HCT116 (cell line): ENCODE measurements around the gene ETS2. TPM values are rescaled to one million over a fixed set of nuclear protein-coding genes. Genes with fewer than 3 reads are reported as not detected.

Source experiments
- ATAC-seq: fragments of 200-7000 bp; cut with Tn5 transposase; 2 replicates; pipeline ENCODE4 v1.9.1; 2020; ENCODE audit warnings: mild to moderate bottlenecking, moderate library complexity
- BruUV-seq: library from RNA; stranded (reverse); fragments of 400-500 nt; replicated peaks from 2 replicates; lab custom pipeline; 2021; lab: Mats Ljungman, UMichigan
- CTCF ChIA-PET: fragments of 300-600 bp; sonication (Branson Sonifier 250); formaldehyde crosslinking; loops from one replicate; lab custom pipeline; 2021; ENCODE audit warnings: antibody characterized with exemption; lab: Charles Lee
- POLR2A ChIA-PET: fragments of 300-600, 350-600 bp; sonication (Branson Sonifier 250); formaldehyde crosslinking; loops from one replicate; lab custom pipeline; 2021; ENCODE audit warnings: antibody characterized with exemption; lab: Charles Lee
- RAD21 ChIA-PET, 2 experiments: fragments of 300-600 bp; sonication (Branson Sonifier 250); formaldehyde crosslinking; loops; one replicate each; lab custom pipeline; 2023; ENCODE audit warnings: low total read pairs in 2 of 2; ENCODE audit not compliant: uncharacterized antibody in 2 of 2, unreplicated experiment in 2 of 2, low non-redundant PET in 1 of 2; lab: Charles Lee
- DNase-seq: peaks from one replicate; pipeline ENCODE4 v3.0.0-alpha.2; 2010; ENCODE audit warnings: low read depth, low spot score
- H2AFZ ChIP-seq: fragments of 200-600 bp; shearing (Covaris generic), sonication (generic); 2 replicates; pipeline ENCODE4 v1.6.1; 2017; ENCODE audit warnings: low read depth, mixed run types, mixed read lengths, antibody characterized with exemption, low read length; ENCODE audit not compliant: poor library complexity, severe bottlenecking
- H3K27ac ChIP-seq: 2 replicates; pipeline ENCODE4 v1.5.1; 2012; ENCODE audit warnings: low read depth, low read length
- H3K27me3 ChIP-seq: fragments of 200-600 bp; sonication (generic); 2 replicates; pipeline ENCODE4 v1.6.1; 2016; ENCODE audit warnings: mixed run types, low read length, mixed read lengths; ENCODE audit not compliant: insufficient read depth
- H3K36me3 ChIP-seq, 2 experiments: fragments of 200-500 bp in 1 of 2; fragments of 200-600 bp in 1 of 2; sonication (Bioruptor generic) in 1 of 2; sonication (generic) in 1 of 2; 2 replicates each; pipeline versions ENCODE4 v1.5.1 to v1.6.1; 2014 to 2016; ENCODE audit warnings: low read length in 2 of 2, inconsistent platforms in 1 of 2, mixed read lengths in 1 of 2, mixed run types in 1 of 2; ENCODE audit not compliant: insufficient read depth in 2 of 2, control insufficient read depth in 1 of 2
- H3K4me1 ChIP-seq, 2 experiments: fragments of 200-600 bp in 1 of 2; sonication (generic) in 1 of 2; 2 replicates each; pipeline versions ENCODE4 v1.5.1 to v1.6.1; 2012 to 2017; ENCODE audit warnings: low read length in 2 of 2, inconsistent platforms in 1 of 2, mild to moderate bottlenecking in 1 of 2, mixed read lengths in 1 of 2, mixed run types in 1 of 2, moderate library complexity in 1 of 2; ENCODE audit not compliant: insufficient read depth in 2 of 2, control insufficient read depth in 1 of 2
- H3K4me2 ChIP-seq: fragments of 200-600 bp; sonication (generic); 2 replicates; pipeline ENCODE4 v1.6.1; 2017; ENCODE audit warnings: mixed run types, low read length, mixed read lengths
- H3K4me3 ChIP-seq, 2 experiments: fragments of 200-600 bp in 1 of 2; sonication (generic) in 1 of 2; replicated peaks in 1 of 2; 2 replicates each; pipeline ENCODE4 v1.5.1; 2011 to 2016; ENCODE audit warnings: low read length in 2 of 2, control low read depth in 1 of 2, low read depth in 1 of 2, mild to moderate bottlenecking in 1 of 2, mixed read lengths in 1 of 2, mixed run types in 1 of 2
- H3K79me2 ChIP-seq: fragments of 200-600 bp; sonication (generic); 2 replicates; pipeline ENCODE4 v1.6.1; 2017; ENCODE audit warnings: mild to moderate bottlenecking, mixed run types, low read length, moderate library complexity, mixed read lengths; ENCODE audit not compliant: insufficient read depth
- H3K9ac ChIP-seq: fragments of 200-600 bp; sonication (generic); 2 replicates; pipeline ENCODE4 v1.6.1; 2016; ENCODE audit warnings: low read length, mixed read lengths
- H3K9me2 ChIP-seq: fragments of 200-600 bp; sonication (generic), shearing (Covaris generic); 2 replicates; pipeline ENCODE4 v1.6.1; 2017; ENCODE audit warnings: mixed run types, mild to moderate bottlenecking, moderate library complexity; ENCODE audit not compliant: insufficient read depth
- H3K9me3 ChIP-seq, 2 experiments: fragments of 200-500 bp in 1 of 2; fragments of 200-600 bp in 1 of 2; sonication (Bioruptor generic) in 1 of 2; sonication (generic) in 1 of 2; 2 replicates each; pipeline ENCODE4 v1.6.1; 2014 to 2017; ENCODE audit warnings: low read length in 2 of 2, mixed read lengths in 2 of 2, inconsistent platforms in 1 of 2, low read depth in 1 of 2, mild to moderate bottlenecking in 1 of 2, mixed run types in 1 of 2, moderate library complexity in 1 of 2; ENCODE audit not compliant: control insufficient read depth in 1 of 2, insufficient read depth in 1 of 2
- H4K20me1 ChIP-seq: fragments of 200-600 bp; sonication (generic), shearing (Covaris generic); 2 replicates; pipeline ENCODE4 v1.6.1; 2017; ENCODE audit warnings: mixed run types, mild to moderate bottlenecking, moderate library complexity; ENCODE audit not compliant: insufficient read depth
- CEBPB ChIP-seq: IDR thresholded peaks from 2 replicates; pipeline ENCODE4 v1.6.1; 2012; ENCODE audit warnings: low read depth
- FOSL1 ChIP-seq: IDR thresholded peaks from 2 replicates; pipeline ENCODE4 v1.6.1; 2012; ENCODE audit warnings: low read depth
- POLR2A ChIP-seq: IDR thresholded peaks from 2 replicates; pipeline ENCODE4 v1.7.0; 2011; ENCODE audit warnings: borderline replicate concordance; ENCODE audit not compliant: insufficient read depth, insufficient read length; ENCODE audit errors: extremely low read depth
- SRF ChIP-seq: IDR thresholded peaks from 2 replicates; pipeline ENCODE4 v1.6.1; 2012; ENCODE audit warnings: low read depth
- intact Hi-C: fragments of 100-400 bp; cut with micrococcal nuclease; formaldehyde crosslinking; loops from 2 replicates; pipeline ENCODE4 v1.10.0; 2022
- total RNA-seq: library from RNA; stranded (reverse); gene quantifications from one replicate; pipeline ENCODE4 v1.2.1, GENCODE V29; 2021; ENCODE audit not compliant: unreplicated experiment
- TF ChIP-seq, protein P1 (sequence below): IDR thresholded peaks from 2 replicates; pipeline ENCODE4 v1.6.1; 2012; ENCODE audit warnings: low read depth

The ETS2 gene
- total RNA-seq, 1 experiment from 2014 or later: 32.9 TPM

DNA sequence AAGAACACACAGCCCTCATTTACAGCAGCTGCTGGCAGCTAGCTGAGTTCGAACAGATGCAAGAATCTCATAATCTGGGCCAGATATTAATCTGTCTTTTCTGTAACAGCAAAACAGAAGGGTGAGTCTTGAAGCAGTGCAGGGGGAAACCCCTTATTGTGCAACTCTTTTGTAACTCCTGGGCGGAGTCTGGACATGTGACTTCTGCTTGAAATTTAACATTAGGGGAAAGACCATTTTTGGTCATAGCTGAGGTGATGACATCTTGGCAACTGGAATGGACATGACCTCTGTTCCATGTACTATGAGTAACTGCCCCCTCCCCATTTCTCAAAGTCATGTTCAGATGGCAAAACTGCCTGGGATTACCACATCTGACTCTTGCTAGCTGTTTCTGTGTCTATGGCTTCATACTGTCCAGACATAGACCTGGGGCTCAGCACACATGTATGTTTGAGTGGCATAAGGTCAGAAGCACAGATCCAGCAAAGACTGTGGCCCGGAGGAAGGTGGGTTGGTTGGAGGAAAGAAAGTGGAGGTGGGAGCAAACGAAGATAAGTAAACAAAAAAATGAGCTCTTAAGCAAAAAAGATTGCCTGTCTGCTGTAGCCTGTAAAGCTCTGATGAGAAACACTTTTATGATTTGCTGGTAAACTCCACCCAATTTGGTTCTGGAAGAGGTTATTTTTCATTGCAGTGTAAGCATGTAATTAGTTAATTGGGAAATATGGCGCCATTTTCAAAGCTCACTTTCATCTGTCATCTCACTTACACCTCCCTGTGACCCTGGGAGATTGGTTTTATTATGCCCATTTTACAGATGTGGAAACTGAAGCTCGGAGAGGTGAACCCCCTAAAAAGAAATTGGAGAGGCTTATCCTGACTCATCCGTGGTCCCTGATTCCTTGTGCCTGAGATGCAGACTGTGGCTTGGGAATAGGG is 26.1 kb downstream of the ETS2 start:
- Histone ChIP-seq H3K4me2 (no peak overlapping the region), H4K20me1 (no peaks in the 10 kb centered on the region), H3K27ac (no peak overlapping the region), H3K79me2 (no peaks in the 10 kb centered on the region), H2AFZ (no peak overlapping the region), H3K36me3 (no peaks in the 10 kb centered on the region), H3K27me3 (no peaks in the 10 kb centered on the region), H3K4me1 (0 out of 4 replicates have a peak, but pooled peaks cover 0 to 2% of the 10 kb centered on the region in 2 experiments), H3K9ac (no peak overlapping the region), H3K4me3 (no peak overlapping the region), H3K9me2 (no peaks in the 10 kb centered on the region)
- intact Hi-C loops: no loop called here
- ChIA-PET CTCF (no interaction called here), RAD21 (interaction anchor here in 1 of 2 experiments (0.6 kb wide), 1 partner anchor 76 kb away, joined by 4 read pairs; no protein-coding TSS in a partner anchor), POLR2A (no interaction called here)
- DNase-seq (peak; percentile 35), ATAC-seq (no peak)
- BruUV-seq: no TSS peak
- TF ChIP-seq, protein P1, sequence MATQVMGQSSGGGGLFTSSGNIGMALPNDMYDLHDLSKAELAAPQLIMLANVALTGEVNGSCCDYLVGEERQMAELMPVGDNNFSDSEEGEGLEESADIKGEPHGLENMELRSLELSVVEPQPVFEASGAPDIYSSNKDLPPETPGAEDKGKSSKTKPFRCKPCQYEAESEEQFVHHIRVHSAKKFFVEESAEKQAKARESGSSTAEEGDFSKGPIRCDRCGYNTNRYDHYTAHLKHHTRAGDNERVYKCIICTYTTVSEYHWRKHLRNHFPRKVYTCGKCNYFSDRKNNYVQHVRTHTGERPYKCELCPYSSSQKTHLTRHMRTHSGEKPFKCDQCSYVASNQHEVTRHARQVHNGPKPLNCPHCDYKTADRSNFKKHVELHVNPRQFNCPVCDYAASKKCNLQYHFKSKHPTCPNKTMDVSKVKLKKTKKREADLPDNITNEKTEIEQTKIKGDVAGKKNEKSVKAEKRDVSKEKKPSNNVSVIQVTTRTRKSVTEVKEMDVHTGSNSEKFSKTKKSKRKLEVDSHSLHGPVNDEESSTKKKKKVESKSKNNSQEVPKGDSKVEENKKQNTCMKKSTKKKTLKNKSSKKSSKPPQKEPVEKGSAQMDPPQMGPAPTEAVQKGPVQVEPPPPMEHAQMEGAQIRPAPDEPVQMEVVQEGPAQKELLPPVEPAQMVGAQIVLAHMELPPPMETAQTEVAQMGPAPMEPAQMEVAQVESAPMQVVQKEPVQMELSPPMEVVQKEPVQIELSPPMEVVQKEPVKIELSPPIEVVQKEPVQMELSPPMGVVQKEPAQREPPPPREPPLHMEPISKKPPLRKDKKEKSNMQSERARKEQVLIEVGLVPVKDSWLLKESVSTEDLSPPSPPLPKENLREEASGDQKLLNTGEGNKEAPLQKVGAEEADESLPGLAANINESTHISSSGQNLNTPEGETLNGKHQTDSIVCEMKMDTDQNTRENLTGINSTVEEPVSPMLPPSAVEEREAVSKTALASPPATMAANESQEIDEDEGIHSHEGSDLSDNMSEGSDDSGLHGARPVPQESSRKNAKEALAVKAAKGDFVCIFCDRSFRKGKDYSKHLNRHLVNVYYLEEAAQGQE: no peak
- TF ChIP-seq CEBPB (peak; percentile 95), FOSL1 (no peak), SRF (peak; percentile 86), POLR2A (no peak)
- TF ChIP-seq, all 23 proteins: peak for 2
- no peaks in the 10 kb centered on the region for H3K9me3 ChIP-seq
